HG03571 (cell line): Measurements from ENCODE around the gene CNKSR1.

ENCODE experiments used
- ATAC-seq: cut with Tn5 transposase; IDR thresholded peaks from one replicate; pipeline ENCODE4 v1.9.1; 2021; ENCODE audit not compliant: unreplicated experiment

The CNKSR1 gene

DNA sequence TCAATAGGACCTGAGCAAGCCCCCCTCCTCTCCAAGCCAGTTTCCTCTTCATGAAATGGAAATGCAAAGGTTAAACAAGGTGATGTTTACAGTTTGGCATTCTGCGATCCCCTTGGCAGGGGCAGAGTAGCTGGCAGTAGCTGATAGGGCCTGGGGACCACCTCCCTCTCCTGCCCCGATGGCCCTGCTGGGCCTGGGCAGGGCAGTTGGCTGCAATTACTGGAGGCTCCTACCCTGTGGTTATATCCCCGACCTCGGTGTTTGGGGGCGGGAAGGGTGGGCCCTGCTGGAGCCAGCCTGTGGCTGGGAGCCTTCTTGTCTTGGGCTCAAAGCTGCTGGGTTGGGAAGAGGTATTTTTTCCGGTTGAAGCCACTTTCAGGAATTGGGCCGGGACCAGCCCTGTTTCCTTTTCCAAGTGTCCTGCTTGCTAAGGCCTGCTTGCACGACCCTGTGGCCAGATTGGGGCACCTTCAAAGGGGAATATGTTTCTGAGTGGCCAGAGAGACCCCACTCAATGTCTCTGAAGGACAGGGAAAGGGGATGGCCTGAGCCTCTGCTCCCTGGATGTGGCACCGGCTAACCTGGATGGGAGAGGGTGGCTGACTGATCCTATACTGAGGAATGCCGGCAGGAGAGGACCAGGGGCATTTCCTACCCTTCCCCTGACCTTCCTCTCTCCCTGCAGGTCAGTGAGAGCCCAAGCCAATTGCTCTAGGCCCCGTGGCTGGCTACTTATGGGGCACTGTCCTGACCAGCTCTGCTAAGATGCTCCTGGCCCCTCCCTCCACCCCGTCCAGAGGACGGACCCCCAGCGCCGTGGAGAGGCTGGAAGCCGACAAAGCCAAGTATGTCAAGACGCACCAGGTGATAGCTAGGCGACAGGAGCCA lies 16.5 kb upstream of the CNKSR1 start:
- no peak for ATAC-seq

- no peak for ATAC-seq
Measured at GRCh38 chr1:26161415-26162219, 15.7 kb upstream of the CNKSR1 start.

- no peak for ATAC-seq
Measured at GRCh38 chr1:26162220-26162709, 15.0 kb upstream of the CNKSR1 start.

DNA sequence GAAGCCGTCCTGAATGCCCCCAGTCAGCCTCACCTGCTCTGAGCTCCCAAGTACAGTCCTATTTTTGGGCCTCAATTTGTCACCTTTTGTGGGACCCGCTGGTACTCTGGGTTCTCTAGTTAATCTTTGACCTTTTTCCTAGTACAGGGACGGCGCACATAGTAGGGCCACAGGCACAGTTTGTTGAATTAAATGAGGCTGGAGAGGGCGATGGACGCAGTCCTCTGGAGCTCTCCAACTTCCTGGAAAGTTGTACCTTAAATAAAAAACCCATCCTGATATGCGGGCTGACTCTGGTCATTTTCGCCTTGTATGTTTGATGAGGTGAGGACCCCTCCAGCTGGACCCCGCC lies 13.6 kb upstream of the CNKSR1 start:
- no peak for ATAC-seq

DNA sequence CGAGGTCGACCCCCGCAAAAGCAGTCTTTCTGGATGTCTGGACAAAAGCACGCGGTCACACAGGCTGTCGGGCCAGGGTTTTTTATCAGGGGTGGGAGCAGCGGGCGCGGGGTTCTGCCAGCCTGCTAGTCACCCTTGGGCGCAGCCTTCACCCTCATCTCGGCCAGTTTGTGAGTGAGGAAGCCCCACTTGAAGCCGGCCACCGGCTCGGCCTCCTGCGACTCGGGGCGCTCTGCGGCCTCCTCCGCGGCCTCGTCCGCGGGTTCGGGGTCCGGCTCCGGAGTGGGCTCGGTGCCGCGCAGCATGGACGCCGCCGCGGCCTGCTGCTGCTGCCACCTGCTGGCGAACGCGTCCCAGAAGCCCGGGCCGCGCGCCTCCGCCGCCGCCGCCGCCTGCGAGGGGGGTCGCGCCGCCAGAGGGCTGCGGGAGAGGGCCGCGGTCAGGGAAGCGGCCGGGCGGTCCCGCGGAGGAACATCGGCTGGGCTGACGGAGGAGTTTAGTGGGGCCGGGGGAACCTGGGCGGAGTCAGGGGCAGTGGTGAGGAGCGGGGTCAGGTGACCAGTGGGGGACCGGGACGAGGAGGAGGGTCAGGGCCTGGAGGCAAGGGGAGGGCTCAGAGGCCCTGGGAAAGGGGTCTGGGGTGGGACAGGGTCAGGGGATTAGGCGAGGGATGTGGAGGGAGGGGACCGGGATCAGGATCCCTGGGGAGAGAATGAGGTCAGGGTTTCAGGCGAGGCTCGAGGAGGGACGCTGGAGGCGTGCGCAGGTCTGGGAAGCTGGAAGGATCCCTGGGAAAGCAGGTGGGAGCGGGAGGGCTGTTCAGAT lies 13.0 kb upstream of the CNKSR1 start:
- no peak for ATAC-seq

- ATAC-seq, result no peak
Measured at GRCh38 chr1:26164861-26165842, 12.1 kb upstream of the CNKSR1 start.

DNA sequence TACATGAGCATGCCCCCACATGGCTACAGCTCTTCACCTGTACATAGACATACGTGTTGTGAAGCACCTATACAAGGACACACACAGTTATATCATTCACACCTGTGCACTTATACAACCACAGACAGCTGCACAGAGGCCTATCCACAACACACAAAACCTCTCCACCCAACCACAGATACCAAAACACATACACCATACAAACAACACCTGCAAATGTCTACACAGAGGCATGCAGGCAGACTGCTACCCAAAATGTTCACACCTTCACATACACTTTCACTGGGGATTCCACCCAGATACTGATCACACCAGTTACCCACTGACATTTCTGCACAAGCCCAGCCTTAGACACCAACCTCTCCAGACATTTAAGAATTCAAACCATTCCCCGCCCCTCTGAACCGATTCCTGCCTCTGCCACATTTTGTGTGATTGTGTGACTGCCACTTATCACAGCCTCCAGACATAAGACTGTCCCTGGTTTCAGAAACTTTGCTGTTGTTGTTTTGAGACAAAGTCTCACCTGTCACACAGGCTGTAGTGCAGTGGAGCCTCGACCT lies 10.5 kb upstream of the CNKSR1 start:
- no peak for ATAC-seq

DNA sequence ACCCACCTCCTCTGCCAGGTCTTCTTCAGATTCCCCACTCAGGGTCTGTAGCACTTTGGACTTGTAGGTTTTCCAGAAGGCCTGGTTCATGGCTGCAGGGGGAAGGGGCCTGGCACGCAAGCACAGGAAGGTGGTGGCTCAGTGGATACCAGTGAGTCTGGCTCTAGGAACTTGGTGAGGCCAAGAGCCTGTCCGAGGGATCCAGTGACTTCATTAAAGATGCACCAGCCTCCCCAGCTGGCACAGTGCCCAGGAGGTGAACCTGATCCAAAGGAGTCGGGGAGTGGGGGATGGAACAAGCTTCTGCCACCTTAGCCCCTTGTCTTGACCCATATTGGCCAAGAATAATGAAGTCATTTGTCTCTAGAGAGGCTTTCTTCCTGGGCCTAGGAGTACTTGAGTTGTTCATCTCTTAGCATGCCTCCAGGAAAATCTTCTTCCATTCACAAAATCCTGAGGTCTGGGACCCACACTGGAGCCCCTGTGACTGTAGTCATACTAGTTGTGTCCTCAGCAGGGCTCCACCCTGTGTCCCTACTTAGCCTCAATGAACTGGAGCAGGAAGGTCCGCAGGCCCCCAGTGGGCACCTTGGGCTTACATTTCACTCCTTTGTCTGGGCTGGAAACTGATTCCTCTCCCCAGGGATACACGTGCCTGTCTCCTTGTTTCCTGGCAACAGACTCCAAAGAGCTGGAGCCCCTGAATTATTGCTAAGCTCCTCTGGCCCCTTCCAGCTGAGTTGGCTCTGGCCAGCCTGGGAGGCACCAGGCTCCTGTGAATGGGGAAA lies 8.7 kb upstream of the CNKSR1 start, which contains the start of gene C1orf232:
C1orf232 (minus strand) TSS at position 554 of the 788 bp plus-strand sequence; CDS start at position 90, 464 bp downstream.
- ATAC-seq, result no peak

DNA sequence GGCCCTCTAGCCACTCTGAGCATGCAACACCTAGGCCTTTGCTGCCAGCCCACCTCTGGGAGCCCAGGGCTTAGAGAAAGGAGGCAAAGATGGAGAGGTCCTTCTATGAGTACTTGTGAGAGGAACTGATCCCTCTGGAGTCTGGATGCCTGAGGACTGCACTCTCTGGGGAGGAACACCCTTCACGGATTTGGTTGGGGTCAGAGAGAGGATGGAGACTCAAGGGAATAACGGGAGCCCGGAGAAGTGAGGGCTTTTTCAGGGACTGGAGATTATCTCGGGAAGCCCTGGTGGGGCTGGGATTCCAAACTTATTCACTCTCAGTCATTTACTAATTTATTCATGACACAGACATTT lies 8.1 kb upstream of the CNKSR1 start:
- ATAC-seq, result no peak

- ATAC-seq, result peak; percentile 84
Measured at GRCh38 chr1:26169669-26170471, 7.4 kb upstream of the CNKSR1 start, which contains the start of gene ZNF593. ZNF593 (plus strand) TSS chr1:26169908; CDS start chr1:26169984, 76 bp downstream.

- ATAC-seq, result no peak
Measured at GRCh38 chr1:26170472-26170821, 6.8 kb upstream of the CNKSR1 start.

DNA sequence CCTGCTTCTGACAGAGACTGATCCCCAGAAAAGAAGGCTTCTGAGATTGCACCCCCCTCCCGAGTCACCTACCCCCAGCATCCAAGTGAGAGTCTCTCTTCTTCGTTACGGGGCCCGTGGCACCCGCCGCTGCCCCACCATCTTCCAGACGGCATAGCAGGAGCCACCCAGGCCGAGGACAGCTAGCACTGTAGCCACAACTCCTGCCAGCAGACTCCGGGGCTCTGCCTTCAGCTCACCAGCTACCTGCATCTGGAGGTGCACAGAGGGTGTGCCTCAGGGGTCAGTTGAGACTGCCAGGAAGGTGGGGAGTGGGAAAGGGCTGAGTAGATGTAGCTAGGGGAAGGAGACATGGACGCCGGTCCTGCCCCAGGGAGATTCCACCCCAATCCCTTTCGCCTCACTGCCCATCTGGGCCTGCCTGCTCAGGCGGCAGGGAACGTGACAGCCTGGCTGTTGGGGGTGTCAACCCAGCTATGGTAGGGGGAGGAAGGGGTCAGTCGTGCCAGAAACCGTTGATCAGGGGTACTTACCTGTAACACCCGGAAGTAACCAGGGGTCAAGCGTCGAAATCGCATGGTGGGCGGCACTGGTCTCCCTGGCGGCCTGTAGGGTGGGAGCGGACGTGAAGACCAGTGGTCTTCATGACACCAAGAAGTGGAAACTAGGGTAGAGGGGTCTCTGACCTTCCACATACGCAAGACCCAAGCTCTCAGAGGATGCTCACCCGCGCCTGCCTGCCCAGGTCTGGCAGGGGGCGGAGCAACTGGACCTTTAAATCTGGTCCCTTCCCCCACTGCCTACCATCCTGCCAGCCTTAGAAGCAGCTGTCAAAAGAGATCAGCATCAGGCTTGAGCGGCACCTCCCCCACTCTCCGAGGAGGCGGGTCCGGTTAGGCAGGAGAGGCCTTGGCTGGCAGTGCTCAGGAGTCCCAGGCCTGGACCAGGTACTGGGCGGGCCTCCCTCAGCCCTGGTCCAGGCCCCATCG lies 5.9 kb upstream of the CNKSR1 start, which contains the start of gene ZNF593OS:
ZNF593OS (minus strand) TSS at position 749 of the 989 bp plus-strand sequence; CDS start at position 578, 171 bp downstream.
- ATAC-seq, result no peak

DNA sequence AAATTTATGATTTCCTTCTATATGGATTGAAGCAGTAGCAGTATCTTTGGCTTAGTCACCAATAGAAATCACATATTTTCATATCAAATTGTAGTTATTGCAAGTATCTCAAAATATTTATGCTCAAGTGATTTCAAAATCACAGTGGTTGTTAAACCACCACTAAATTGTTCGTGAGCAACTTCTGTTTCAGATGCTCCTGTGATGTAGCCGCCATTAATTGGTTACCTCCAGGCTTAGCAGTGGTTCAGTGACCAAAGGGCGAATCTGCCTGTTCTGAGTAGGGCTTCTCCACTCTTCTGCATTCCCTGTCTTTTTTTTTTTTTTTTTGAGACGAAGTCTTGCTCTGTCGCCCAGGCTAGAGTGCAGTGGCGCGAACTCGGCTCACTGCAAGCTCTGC lies 1.9 kb upstream of the CNKSR1 start:
- ATAC-seq, result no peak

DNA sequence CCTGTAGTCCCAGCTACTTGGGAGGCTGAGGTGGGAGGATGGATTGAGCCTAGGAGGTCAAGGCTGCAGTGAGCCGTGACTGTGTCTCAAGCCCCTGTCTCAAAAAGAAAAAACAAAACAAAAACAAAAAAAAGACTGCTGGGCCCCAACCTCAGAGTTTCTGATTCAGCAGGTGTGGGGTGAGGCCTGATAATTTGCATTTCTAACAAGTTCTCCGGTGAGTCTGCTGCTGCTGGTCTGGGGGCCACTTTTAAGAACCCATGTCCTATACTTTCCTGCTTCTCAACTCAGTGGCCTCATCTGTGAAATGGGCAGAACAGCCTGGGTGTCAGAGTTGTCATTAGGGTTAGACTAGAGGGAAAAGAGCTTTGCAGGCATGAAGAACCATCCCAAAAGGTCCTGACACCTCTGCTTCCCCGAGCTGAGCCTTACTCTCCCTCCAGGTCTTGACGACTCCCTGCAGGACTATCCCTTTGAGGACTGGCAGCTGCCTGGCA lies 2.8 kb downstream of the CNKSR1 start:
- no peak for ATAC-seq

DNA sequence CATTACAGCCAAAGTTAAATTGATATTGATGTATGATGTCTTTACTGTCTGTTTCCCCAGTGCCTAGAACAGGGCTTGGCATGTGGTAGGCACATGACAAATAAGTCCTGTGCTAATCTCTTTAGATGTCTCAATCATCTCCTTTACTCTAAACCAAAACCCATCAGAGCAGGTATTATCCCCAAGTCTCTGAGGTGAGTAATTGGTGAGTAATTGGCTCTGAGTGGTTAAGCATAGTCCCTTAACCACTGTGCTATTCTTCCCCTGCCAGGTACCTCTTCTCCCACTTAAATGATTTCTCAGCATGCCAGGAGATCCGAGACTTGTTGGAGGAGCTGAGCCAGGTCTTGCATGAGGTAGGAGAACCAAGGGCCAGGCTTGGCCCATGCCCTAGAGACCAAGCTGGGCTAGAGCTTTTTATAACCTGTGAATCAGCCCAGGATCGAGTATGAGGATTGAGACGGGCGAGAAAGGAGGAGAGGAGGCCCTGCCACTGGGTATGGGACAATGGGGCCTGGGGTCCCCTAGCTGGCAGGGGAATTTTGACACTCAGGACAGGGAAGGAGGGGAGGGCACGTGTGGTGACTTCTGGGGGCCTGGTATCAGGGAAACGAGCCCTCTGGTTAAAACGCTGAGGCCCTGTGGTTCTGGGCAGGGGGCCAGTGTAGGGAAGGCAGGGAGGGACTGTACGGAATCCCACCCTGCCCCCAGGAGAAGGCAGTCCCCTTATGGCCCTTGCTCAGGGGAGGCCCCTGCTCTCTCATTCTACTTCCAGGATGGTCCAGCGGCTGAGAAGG lies 4.5 kb downstream of the CNKSR1 start:
- ATAC-seq, result no peak

GRCh38 chr1:26182383-26182696 lies 5.0 kb downstream of the CNKSR1 start:
- no peak for ATAC-seq
